ENCODE data around the gene APC. TPM values are rescaled to one million over a fixed set of nuclear protein-coding genes. Genes with fewer than 3 reads are reported as not detected.

Gene APC
- total and polyA plus RNA-seq, 2 of the 13 experiments (the other 11 are each of a cell fraction or from before 2014, with no cell fraction given): 6.1 to 19.0 TPM

DNA sequence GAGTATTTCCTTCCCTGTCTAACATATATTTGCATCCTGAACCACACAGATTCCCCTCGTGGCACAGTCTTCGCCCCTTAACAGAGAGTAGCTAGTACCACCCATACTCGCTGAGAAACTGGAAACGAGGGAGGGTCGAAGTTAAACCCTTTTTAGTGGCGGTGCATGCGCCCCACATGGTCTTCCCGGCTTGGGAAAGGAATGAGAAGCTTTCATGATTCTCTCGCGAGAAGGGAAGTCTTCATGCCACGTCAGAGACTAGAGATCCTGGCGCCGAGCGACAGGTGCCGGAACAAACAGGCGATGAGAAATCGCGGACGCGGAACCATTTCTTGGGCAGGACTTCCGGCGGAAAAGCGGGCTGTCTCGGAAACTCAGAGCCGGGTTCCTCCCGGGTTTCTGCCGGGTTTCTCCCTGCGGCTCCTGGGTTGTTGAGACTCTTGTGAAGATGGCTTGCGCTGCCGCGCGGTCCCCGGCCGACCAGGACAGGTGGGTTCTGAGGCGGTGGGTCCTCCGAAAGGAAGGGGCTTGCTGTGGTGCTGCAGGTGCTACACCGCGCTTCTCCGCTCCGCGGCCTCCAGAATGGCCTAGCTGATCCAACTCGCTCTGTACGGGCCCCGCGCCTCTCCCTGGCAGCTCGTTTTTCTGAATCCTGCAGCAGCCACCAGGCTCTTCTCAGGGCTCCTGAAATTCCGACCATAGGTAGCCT lies 123.4 kb downstream of the APC start, which contains the start of gene SRP19 (continued):
- TF ChIP-seq RFX3 (CRISPR knock-in tag; IDR thresholded peaks at IDR 0.05) (no peak), ZNF652 (CRISPR knock-in tag; IDR thresholded peaks at IDR 0.05; ENCODE audit: borderline replicate concordance, low read depth) (0 out of 2 replicates have a peak, but pooled peaks have one; percentile 35), ZNF530 (CRISPR knock-in tag; IDR thresholded peaks at IDR 0.05; ENCODE audit: low read depth) (0 out of 2 replicates have a peak, but pooled peaks have one; percentile 42), PHF21A (CRISPR knock-in tag; IDR thresholded peaks at IDR 0.05) (peak; percentile 49; the same call in 1 of the 2 replicates), ZNF747 (CRISPR knock-in tag; IDR thresholded peaks at IDR 0.05; ENCODE audit: borderline replicate concordance) (0 out of 2 replicates have a peak, but pooled peaks have one; percentile 85), ZNF720 (CRISPR knock-in tag; IDR thresholded peaks at IDR 0.05) (no peak), SRY (CRISPR knock-in tag; IDR thresholded peaks at IDR 0.05) (peak; percentile 88; the same call in 1 of the 2 replicates), ZBTB1 (CRISPR knock-in tag; IDR thresholded peaks at IDR 0.05; ENCODE audit: borderline replicate concordance) (0 out of 2 replicates have a peak, but pooled peaks have one; percentile 26), ZNF484 (CRISPR knock-in tag; IDR thresholded peaks at IDR 0.05; ENCODE audit: borderline replicate concordance, low read depth) (no peak), ZFP36L2 (CRISPR knock-in tag; IDR thresholded peaks at IDR 0.05) (no peak)
- TF ChIP-seq, protein P1, sequence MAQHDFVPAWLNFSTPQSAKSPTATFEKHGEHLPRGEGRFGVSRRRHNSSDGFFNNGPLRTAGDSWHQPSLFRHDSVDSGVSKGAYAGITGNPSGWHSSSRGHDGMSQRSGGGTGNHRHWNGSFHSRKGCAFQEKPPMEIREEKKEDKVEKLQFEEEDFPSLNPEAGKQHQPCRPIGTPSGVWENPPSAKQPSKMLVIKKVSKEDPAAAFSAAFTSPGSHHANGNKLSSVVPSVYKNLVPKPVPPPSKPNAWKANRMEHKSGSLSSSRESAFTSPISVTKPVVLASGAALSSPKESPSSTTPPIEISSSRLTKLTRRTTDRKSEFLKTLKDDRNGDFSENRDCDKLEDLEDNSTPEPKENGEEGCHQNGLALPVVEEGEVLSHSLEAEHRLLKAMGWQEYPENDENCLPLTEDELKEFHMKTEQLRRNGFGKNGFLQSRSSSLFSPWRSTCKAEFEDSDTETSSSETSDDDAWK (CRISPR knock-in tag; IDR thresholded peaks at IDR 0.05): no peak
- TF ChIP-seq, protein P2, sequence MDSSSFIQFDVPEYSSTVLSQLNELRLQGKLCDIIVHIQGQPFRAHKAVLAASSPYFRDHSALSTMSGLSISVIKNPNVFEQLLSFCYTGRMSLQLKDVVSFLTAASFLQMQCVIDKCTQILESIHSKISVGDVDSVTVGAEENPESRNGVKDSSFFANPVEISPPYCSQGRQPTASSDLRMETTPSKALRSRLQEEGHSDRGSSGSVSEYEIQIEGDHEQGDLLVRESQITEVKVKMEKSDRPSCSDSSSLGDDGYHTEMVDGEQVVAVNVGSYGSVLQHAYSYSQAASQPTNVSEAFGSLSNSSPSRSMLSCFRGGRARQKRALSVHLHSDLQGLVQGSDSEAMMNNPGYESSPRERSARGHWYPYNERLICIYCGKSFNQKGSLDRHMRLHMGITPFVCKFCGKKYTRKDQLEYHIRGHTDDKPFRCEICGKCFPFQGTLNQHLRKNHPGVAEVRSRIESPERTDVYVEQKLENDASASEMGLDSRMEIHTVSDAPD (CRISPR knock-in tag; IDR thresholded peaks at IDR 0.05): peak; percentile 31; the same call in 1 of the 2 replicates
- TF ChIP-seq, protein P3, sequence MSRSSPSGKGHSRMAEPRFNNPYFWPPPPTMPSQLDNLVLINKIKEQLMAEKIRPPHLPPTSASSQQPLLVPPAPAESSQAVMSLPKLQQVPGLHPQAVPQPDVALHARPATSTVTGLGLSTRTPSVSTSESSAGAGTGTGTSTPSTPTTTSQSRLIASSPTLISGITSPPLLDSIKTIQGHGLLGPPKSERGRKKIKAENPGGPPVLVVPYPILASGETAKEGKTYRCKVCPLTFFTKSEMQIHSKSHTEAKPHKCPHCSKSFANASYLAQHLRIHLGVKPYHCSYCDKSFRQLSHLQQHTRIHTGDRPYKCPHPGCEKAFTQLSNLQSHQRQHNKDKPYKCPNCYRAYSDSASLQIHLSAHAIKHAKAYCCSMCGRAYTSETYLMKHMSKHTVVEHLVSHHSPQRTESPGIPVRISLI (CRISPR knock-in tag; IDR thresholded peaks at IDR 0.05; ENCODE audit: borderline replicate concordance): no peak; the same call in 1 of the 2 replicates
- TF ChIP-seq, protein P4, sequence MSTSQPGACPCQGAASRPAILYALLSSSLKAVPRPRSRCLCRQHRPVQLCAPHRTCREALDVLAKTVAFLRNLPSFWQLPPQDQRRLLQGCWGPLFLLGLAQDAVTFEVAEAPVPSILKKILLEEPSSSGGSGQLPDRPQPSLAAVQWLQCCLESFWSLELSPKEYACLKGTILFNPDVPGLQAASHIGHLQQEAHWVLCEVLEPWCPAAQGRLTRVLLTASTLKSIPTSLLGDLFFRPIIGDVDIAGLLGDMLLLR (CRISPR knock-in tag; IDR thresholded peaks at IDR 0.05): peak; percentile 90
- TF ChIP-seq, protein P5, sequence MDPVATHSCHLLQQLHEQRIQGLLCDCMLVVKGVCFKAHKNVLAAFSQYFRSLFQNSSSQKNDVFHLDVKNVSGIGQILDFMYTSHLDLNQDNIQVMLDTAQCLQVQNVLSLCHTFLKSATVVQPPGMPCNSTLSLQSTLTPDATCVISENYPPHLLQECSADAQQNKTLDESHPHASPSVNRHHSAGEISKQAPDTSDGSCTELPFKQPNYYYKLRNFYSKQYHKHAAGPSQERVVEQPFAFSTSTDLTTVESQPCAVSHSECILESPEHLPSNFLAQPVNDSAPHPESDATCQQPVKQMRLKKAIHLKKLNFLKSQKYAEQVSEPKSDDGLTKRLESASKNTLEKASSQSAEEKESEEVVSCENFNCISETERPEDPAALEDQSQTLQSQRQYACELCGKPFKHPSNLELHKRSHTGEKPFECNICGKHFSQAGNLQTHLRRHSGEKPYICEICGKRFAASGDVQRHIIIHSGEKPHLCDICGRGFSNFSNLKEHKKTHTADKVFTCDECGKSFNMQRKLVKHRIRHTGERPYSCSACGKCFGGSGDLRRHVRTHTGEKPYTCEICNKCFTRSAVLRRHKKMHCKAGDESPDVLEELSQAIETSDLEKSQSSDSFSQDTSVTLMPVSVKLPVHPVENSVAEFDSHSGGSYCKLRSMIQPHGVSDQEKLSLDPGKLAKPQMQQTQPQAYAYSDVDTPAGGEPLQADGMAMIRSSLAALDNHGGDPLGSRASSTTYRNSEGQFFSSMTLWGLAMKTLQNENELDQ (CRISPR knock-in tag; IDR thresholded peaks at IDR 0.05; ENCODE audit: borderline replicate concordance): peak; percentile 93; the same call in 1 of the 2 replicates
- TF ChIP-seq, protein P6, sequence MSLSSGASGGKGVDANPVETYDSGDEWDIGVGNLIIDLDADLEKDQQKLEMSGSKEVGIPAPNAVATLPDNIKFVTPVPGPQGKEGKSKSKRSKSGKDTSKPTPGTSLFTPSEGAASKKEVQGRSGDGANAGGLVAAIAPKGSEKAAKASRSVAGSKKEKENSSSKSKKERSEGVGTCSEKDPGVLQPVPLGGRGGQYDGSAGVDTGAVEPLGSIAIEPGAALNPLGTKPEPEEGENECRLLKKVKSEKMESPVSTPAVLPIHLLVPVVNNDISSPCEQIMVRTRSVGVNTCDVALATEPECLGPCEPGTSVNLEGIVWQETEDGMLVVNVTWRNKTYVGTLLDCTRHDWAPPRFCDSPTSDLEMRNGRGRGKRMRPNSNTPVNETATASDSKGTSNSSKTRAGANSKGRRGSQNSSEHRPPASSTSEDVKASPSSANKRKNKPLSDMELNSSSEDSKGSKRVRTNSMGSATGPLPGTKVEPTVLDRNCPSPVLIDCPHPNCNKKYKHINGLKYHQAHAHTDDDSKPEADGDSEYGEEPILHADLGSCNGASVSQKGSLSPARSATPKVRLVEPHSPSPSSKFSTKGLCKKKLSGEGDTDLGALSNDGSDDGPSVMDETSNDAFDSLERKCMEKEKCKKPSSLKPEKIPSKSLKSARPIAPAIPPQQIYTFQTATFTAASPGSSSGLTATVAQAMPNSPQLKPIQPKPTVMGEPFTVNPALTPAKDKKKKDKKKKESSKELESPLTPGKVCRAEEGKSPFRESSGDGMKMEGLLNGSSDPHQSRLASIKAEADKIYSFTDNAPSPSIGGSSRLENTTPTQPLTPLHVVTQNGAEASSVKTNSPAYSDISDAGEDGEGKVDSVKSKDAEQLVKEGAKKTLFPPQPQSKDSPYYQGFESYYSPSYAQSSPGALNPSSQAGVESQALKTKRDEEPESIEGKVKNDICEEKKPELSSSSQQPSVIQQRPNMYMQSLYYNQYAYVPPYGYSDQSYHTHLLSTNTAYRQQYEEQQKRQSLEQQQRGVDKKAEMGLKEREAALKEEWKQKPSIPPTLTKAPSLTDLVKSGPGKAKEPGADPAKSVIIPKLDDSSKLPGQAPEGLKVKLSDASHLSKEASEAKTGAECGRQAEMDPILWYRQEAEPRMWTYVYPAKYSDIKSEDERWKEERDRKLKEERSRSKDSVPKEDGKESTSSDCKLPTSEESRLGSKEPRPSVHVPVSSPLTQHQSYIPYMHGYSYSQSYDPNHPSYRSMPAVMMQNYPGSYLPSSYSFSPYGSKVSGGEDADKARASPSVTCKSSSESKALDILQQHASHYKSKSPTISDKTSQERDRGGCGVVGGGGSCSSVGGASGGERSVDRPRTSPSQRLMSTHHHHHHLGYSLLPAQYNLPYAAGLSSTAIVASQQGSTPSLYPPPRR (CRISPR knock-in tag; IDR thresholded peaks at IDR 0.05; ENCODE audit: borderline replicate concordance): no peak
